Epithelial cell of proximal tubule (primary cell): Measurements from ENCODE around the gene PDZD7. TPM values are rescaled to one million over a fixed set of nuclear protein-coding genes. Genes with fewer than 3 reads are reported as not detected.

Experiments used
- DNase-seq: peaks from one replicate; pipeline ENCODE4 v3.0.0-alpha.2; 2011; ENCODE audit warnings: low read depth
- H3K4me3 ChIP-seq: 2 replicates; pipeline ENCODE4 v1.5.1; 2011; ENCODE audit warnings: low read depth, mild to moderate bottlenecking, low read length
- total RNA-seq: library from RNA; depleted of rRNA; stranded (reverse); fragments of >200 nt; gene quantifications from 2 replicates; pipeline ENCODE4 v1.2.3, GENCODE V29; 2015
- TF ChIP-seq, protein P1 (sequence below): conservative IDR thresholded peaks from 2 replicates; pipeline ENCODE4 v1.5.1; 2012; ENCODE audit warnings: low read depth, mild to moderate bottlenecking, low read length

The PDZD7 gene
- total RNA-seq, result 6.1 and 6.6 TPM in 2 replicates

DNA sequence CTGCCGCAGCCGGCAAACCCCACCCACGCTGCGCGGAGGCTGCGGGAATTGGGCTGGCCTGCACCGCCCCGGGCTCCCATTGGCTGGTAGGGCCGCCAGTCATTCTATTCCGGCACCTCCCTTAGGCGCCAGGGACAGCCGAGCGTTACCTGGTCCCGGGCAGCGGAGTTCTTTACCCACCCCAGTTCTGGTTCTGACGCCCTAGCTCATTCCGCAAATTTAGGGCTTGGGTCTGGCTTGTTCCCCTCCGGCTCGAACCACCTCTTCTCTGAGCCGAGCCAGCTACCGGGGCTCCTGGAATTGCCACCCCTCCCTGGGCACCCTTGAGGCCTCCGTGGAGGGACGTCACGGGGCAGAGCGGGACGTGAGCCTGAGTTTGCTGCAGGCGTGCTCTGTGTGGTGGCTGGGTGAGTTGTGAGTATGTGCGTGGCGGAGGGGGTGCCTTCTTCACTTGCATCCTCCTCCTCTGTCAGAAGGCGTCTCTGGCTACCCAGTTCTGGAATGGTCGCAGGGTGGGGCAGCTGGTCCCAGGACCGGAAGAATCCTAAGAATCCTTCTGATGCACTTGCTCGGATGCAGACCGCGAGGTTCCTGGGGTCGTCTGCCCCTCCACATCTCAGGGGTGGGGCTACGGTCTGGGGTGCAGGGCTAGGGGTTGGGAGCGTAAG lies at the start of gene PDZD7, which contains the start of gene SFXN3:
TSS of gene PDZD7 (minus strand) at position 2 of the 668 bp plus-strand sequence. CDS start 910 bp downstream, outside the sequence.
TSS of gene SFXN3 (plus strand) at position 107 of the 668 bp plus-strand sequence. CDS start 3,461 bp downstream, outside the sequence.
- TF ChIP-seq, protein P1, sequence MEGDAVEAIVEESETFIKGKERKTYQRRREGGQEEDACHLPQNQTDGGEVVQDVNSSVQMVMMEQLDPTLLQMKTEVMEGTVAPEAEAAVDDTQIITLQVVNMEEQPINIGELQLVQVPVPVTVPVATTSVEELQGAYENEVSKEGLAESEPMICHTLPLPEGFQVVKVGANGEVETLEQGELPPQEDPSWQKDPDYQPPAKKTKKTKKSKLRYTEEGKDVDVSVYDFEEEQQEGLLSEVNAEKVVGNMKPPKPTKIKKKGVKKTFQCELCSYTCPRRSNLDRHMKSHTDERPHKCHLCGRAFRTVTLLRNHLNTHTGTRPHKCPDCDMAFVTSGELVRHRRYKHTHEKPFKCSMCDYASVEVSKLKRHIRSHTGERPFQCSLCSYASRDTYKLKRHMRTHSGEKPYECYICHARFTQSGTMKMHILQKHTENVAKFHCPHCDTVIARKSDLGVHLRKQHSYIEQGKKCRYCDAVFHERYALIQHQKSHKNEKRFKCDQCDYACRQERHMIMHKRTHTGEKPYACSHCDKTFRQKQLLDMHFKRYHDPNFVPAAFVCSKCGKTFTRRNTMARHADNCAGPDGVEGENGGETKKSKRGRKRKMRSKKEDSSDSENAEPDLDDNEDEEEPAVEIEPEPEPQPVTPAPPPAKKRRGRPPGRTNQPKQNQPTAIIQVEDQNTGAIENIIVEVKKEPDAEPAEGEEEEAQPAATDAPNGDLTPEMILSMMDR, result no peak
- peak within 1 kb of the TSS; percentile 92 for H3K4me3 ChIP-seq
- DNase-seq, result no peak

DNA sequence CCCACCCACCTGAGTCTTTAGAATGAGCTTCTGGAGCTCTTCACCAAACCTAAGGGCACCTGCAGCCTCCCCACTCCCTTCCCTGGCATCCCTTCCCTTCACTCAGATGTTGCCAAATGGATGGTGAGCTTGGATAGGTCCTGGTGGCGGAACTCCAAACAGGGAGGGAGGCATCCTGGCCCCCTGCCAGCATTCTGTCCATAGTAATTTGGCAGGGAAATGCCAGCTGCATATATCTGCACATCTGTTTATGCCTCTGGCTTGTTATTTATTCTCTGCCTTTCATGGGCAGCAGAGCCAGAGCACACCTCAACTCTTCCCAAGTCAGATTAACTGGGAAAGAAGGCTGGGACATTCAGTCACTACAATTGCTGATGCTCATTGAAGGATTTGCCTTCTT lies 48.9 kb upstream of the PDZD7 start:
- no peak for DNase-seq
- TF ChIP-seq, protein P1, result no peak
- no peak overlapping the region for H3K4me3 ChIP-seq

DNA sequence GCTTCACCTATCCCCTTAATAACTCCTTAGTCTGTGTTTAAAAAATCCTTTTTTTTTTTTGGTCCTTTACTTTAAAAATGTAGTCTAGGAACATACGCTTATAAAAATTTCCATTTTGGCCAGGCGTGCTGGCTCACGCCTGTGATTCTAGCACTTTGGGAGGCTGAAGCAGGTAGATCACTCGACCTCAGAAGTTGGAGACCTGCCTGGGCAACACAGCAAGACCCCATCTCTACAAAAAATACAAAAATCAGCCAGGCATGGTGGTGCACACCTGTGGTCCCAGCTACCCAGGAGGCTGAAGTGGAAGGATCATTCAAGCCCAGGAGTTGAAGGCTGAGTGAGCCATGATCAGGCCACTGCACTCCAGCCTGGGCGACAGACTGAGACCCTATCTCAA lies 45.7 kb upstream of the PDZD7 start:
- no peak for DNase-seq
- no peak overlapping the region for H3K4me3 ChIP-seq
- TF ChIP-seq, protein P1, result no peak

DNA sequence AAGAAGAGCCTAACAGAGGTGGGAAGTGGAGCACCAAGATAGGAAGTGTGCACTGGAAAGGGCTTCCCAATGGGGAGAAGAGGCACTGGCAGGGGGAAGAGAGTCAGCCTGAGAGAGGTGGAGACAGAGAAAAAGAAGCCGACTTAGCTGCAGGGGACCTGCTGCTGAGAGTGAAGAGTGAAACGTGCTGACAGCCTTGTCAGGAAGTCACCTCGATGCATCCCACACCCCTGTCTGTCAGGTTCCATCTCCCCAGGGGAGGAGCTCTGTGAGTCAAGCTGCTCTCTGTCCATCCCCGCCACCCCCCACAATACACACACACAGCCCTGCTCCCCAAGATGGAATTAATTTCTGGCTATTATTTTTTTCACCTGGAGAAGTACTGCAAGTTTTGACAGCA lies 44.8 kb upstream of the PDZD7 start:
- TF ChIP-seq, protein P1, result no peak
- H3K4me3 ChIP-seq, result no peak overlapping the region
- DNase-seq, result no peak

DNA sequence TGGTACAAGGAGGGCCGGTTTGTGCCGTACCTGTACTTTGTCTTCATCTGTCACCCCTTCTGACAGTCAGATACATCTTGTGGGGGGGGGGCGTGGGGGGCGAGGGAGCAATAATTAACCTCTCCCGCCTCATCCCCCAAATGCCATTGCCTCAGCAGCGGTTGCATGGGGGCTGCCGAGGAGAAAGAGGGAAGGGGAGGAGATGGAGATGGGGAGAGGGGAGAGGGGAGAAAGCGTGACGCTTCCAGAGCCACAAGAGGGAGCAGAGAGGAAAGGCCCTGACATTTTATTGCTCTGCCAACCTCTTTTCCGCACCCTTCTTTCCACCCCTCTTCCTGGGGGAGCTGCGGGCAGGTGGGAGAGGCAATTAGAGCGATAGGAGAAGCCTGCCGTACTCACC lies 42.7 kb upstream of the PDZD7 start:
- no peak for DNase-seq
- no peak overlapping the region for H3K4me3 ChIP-seq
- TF ChIP-seq, protein P1, result peak; percentile 6

DNA sequence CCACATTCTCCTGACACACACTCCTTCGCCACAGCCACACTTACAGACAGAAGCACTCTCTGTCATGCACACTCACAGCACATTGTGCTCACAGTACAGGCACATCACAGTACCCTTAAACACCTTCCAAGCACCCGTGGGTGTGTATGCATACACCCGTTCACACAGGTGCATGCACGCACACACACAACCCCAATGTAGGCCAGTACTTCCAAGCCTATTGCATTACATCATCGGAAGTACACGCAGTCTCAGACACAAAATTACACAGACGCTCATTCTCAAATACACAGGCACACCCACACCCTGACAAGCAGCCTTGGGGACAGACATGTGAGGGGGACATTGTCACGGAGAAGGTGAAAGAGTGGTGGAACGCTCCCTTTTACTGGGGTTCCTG lies 42.0 kb upstream of the PDZD7 start:
- TF ChIP-seq, protein P1, result no peak
- H3K4me3 ChIP-seq, result no peak overlapping the region
- no peak for DNase-seq

DNA sequence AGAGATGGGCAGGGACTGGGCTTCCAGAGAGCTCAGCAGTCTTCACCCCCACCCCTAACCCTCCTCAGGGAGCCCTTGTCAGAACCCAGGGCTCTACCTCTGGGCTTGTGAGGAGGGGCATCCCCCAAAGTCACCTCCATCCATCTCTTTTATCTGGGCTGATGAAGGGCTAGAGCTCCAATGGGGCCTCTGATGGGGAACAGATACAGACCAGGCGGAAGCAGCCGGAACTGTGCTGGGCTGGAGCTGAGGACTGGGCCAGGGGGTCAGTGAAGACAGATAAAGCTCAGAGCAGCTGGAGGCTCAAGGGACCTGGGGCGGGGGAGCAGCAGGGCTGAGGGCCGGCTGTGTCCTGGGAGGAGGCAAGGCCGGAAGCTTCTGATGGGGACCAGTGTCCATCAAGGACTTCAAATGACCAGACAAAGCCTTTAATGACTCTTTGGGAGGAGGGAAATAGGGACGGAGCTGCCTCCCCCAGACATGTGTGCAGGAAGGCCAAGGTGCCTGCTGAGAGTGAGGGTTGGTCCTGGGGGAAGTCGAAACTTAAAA lies 41.0 kb upstream of the PDZD7 start:
- DNase-seq, result no peak
- TF ChIP-seq, protein P1, result no peak
- no peak overlapping the region for H3K4me3 ChIP-seq
